ENCODE data around the gene POU2F1.
"Not testable (repeated sequence)": the region's sequence is repeated elsewhere in the genome, so short reads cannot be mapped to it uniquely, and the experiment has no call there.

- not testable (repeated sequence) for TF ChIP-seq CTCF, POLR2A (IDR thresholded peaks at IDR 0.05)
Measured at GRCh38 chr1:167224734-167225235, 4.1 kb downstream of the POU2F1 start.
